ENCODE measurements around the gene FLYWCH2.

- TF ChIP-seq CTCF (conservative IDR thresholded peaks at IDR 0.05; ENCODE audit: low read depth, low read length) (no peak), EZH2 (IDR thresholded peaks at IDR 0.05; ENCODE audit: borderline replicate concordance, low read depth, low read length, poor library complexity, severe bottlenecking) (no peak)
Measured at GRCh38 chr16:2857451-2858244, 25.4 kb upstream of the FLYWCH2 start, which contains the start of gene PRSS22.
